Parathyroid adenoma (tissue), 2 donors: ENCODE data around the gene MRPL36.
"Not testable (repeated sequence)": the region's sequence is repeated elsewhere in the genome, so short reads cannot be mapped to it uniquely, and the experiment has no call there.

Source experiments
- H2AFZ ChIP-seq: fragments of 300-600 bp; sonication (generic); one replicate; pipeline ENCODE4 v1.7.0; 2017; ENCODE audit warnings: antibody characterized with exemption, mild to moderate bottlenecking
- H3K27ac ChIP-seq: fragments of 300-600 bp; sonication (generic); one replicate; pipeline ENCODE4 v1.7.0; 2017
- H3K27me3 ChIP-seq: fragments of 300-600 bp; sonication (generic); one replicate; pipeline ENCODE4 v1.7.0; 2017; ENCODE audit warnings: low read length; ENCODE audit not compliant: control insufficient read depth, insufficient read depth
- H3K36me3 ChIP-seq: fragments of 300-600 bp; sonication (generic); one replicate; pipeline ENCODE4 v1.7.0; 2017; ENCODE audit warnings: low read length; ENCODE audit not compliant: control insufficient read depth, insufficient read depth
- H3K4me1 ChIP-seq: fragments of 300-600 bp; sonication (generic); one replicate; pipeline ENCODE4 v1.7.0; 2017; ENCODE audit warnings: control low read depth
- H3K4me2 ChIP-seq: fragments of 300-600 bp; sonication (generic); one replicate; pipeline ENCODE4 v1.7.0; 2017; ENCODE audit warnings: low read length
- H3K4me3 ChIP-seq: fragments of 300-600 bp; sonication (generic); one replicate; pipeline ENCODE4 v1.7.0; 2017; ENCODE audit warnings: low read depth, low read length
- H3K79me2 ChIP-seq: fragments of 300-600 bp; sonication (generic); one replicate; pipeline ENCODE4 v1.7.0; 2017; ENCODE audit warnings: control low read depth
- H3K9ac ChIP-seq: fragments of 300-600 bp; sonication (generic); one replicate; pipeline ENCODE4 v1.7.0; 2017; ENCODE audit warnings: mild to moderate bottlenecking
- H3K9me3 ChIP-seq: fragments of 300-600 bp; sonication (generic); one replicate; pipeline ENCODE4 v1.7.0; 2017; ENCODE audit warnings: low read length; ENCODE audit not compliant: control insufficient read depth
- CTCF ChIP-seq: fragments of 300-600 bp; sonication (generic); IDR thresholded peaks from one replicate; pipeline ENCODE4 v1.7.0; 2017; ENCODE audit warnings: antibody characterized with exemption, mild to moderate bottlenecking
- donor health status: primary hyperparathyroidism.

The MRPL36 gene

GRCh38 chr5:1819458-1819857 lies 19.8 kb upstream of the MRPL36 start:
- no peaks in the 10 kb centered on the region for H3K9me3 ChIP-seq
- no peak overlapping the region for H3K4me3 ChIP-seq
- H3K4me2 ChIP-seq = no peak overlapping the region
- no peak overlapping the region for H2AFZ ChIP-seq
- no peak for TF ChIP-seq CTCF
- H3K79me2 ChIP-seq = no peaks in the 10 kb centered on the region
- H3K36me3 ChIP-seq = no peaks in the 10 kb centered on the region
- H3K27ac ChIP-seq = no peak overlapping the region
- H3K4me1 ChIP-seq = no peaks in the 10 kb centered on the region
- no peaks in the 10 kb centered on the region for H3K27me3 ChIP-seq
- H3K9ac ChIP-seq = no peak overlapping the region

GRCh38 chr5:1818784-1819183 lies 19.1 kb upstream of the MRPL36 start:
- Histone ChIP-seq H3K27me3 (no peaks in the 10 kb centered on the region), H3K4me2 (no peak overlapping the region), H3K4me3 (no peak overlapping the region), H3K4me1 (no peaks in the 10 kb centered on the region), H3K36me3 (no peaks in the 10 kb centered on the region), H3K9ac (no peak overlapping the region), H3K9me3 (no peaks in the 10 kb centered on the region), H3K79me2 (no peaks in the 10 kb centered on the region), H2AFZ (no peak overlapping the region), H3K27ac (no peak overlapping the region)
- no peak for TF ChIP-seq CTCF

- no peak overlapping the region for H3K4me3 ChIP-seq
- no peaks in the 10 kb centered on the region for H3K4me1 ChIP-seq
- no peak overlapping the region for H3K27ac ChIP-seq
- peaks cover 3% of the 10 kb centered on the region for H3K79me2 ChIP-seq
- no peaks in the 10 kb centered on the region for H3K27me3 ChIP-seq
- no peaks in the 10 kb centered on the region for H3K9me3 ChIP-seq
- no peak overlapping the region for H3K4me2 ChIP-seq
- H3K9ac ChIP-seq = no peak overlapping the region
- no peaks in the 10 kb centered on the region for H3K36me3 ChIP-seq
- TF ChIP-seq CTCF = no peak
- H2AFZ ChIP-seq = no peak overlapping the region
Measured at GRCh38 chr5:1817261-1818043, 17.8 kb upstream of the MRPL36 start.

- not testable (repeated sequence) for H3K27me3 ChIP-seq, H3K4me3 ChIP-seq, H3K9ac ChIP-seq, H3K4me2 ChIP-seq, H3K79me2 ChIP-seq, H3K4me1 ChIP-seq, H3K9me3 ChIP-seq, H3K27ac ChIP-seq, H2AFZ ChIP-seq, H3K36me3 ChIP-seq
Measured at GRCh38 chr5:1816495-1817089, 17.0 kb upstream of the MRPL36 start.

GRCh38 chr5:1815881-1816292 lies 16.2 kb upstream of the MRPL36 start:
- H3K27ac ChIP-seq = no peak overlapping the region
- no peaks in the 10 kb centered on the region for H3K9me3 ChIP-seq
- no peaks in the 10 kb centered on the region for H3K27me3 ChIP-seq
- H3K9ac ChIP-seq = no peak overlapping the region
- no peaks in the 10 kb centered on the region for H3K36me3 ChIP-seq
- no peaks in the 10 kb centered on the region for H3K4me1 ChIP-seq
- H3K79me2 ChIP-seq = peaks cover 3% of the 10 kb centered on the region
- H3K4me2 ChIP-seq = no peak overlapping the region
- no peak overlapping the region for H2AFZ ChIP-seq
- no peak for TF ChIP-seq CTCF
- no peak overlapping the region for H3K4me3 ChIP-seq
